ENCODE data around the gene ITPR2.

Gene ITPR2

DNA sequence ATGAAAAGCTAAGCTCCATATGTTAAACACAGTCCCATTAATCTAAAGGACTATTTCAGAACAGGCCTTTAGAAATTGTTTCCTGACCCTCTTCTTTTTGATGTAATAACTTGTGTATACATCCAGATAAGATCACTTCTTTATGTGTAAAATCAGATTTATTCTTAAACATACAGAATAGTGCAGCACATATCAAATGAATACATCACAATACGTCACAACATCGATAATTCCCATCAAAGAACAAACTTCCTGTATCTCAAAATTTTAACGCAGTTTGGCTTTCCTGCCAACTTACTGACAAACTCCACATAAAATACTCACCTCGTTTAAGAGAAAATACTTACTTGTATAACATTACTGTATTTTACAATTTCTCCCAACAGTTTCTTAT, 108.7 kb downstream of the ITPR2 start:
- DNase-seq (ENCODE audit: extremely low read depth, low read depth) = no peak
- H3K4me3 ChIP-seq (replicated peaks; ENCODE audit: low read depth, low read length) = no peak overlapping the region
- TF ChIP-seq, protein P1, sequence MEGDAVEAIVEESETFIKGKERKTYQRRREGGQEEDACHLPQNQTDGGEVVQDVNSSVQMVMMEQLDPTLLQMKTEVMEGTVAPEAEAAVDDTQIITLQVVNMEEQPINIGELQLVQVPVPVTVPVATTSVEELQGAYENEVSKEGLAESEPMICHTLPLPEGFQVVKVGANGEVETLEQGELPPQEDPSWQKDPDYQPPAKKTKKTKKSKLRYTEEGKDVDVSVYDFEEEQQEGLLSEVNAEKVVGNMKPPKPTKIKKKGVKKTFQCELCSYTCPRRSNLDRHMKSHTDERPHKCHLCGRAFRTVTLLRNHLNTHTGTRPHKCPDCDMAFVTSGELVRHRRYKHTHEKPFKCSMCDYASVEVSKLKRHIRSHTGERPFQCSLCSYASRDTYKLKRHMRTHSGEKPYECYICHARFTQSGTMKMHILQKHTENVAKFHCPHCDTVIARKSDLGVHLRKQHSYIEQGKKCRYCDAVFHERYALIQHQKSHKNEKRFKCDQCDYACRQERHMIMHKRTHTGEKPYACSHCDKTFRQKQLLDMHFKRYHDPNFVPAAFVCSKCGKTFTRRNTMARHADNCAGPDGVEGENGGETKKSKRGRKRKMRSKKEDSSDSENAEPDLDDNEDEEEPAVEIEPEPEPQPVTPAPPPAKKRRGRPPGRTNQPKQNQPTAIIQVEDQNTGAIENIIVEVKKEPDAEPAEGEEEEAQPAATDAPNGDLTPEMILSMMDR (IDR thresholded peaks at IDR 0.05; ENCODE audit: low read depth, low read length, missing control alignments) = no peak

GRCh38 chr12:26723379-26724308, 109.3 kb downstream of the ITPR2 start:
- TF ChIP-seq, protein P1 (IDR thresholded peaks at IDR 0.05; ENCODE audit: low read depth, low read length, missing control alignments) = no peak
- H3K4me3 ChIP-seq (replicated peaks; ENCODE audit: low read depth, low read length) = no peak overlapping the region
- no peak for DNase-seq (ENCODE audit: extremely low read depth, low read depth)

- TF ChIP-seq, protein P1 (IDR thresholded peaks at IDR 0.05; ENCODE audit: low read depth, low read length, missing control alignments) = no peak
- no peak for DNase-seq (ENCODE audit: extremely low read depth, low read depth)
- H3K4me3 ChIP-seq (replicated peaks; ENCODE audit: low read depth, low read length) = no peak overlapping the region
Observed at GRCh38 chr12:26721800-26722199, 111.2 kb downstream of the ITPR2 start.

DNA sequence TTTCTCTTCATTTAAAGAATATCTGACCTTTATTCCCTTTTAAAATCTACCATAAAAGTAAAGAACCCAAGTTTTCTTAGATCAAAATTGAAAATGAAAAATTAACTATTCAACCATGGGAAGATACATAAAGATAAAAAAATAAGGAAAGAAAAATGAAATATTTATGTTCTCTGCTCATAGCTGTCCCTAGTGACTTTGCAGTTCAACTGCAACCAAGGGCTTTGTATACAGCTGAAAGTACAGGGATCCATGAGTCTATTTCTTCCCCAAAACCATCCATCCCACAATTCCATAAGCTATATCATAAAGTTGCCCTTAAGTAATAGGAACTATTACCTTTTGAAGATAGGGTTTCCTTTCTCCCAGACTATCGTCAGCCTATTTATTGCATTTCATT, 113.1 kb downstream of the ITPR2 start:
- TF ChIP-seq, protein P1 (IDR thresholded peaks at IDR 0.05; ENCODE audit: low read depth, low read length, missing control alignments) = no peak
- no peak for DNase-seq (ENCODE audit: extremely low read depth, low read depth)
- no peak overlapping the region for H3K4me3 ChIP-seq (replicated peaks; ENCODE audit: low read depth, low read length)

DNA sequence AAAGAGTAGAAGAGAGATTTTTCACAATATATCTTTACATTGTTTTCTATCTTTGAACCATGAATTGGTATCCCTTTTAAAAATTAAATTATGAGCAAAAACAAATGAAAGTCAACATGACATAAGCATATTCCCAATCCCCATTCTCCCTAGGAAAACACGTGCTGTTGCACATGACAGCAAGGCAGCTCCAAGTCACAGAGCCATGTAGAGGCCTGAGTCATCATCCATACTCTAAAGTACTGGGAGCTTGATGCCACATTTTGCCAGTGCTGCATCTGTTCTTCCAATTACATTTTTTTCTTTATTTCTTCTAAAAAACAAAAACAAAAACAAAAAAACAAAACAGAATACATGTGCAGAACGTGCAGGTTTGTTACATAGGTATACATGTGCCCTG, 115.2 kb downstream of the ITPR2 start:
- TF ChIP-seq, protein P1 (IDR thresholded peaks at IDR 0.05; ENCODE audit: low read depth, low read length, missing control alignments) = no peak
- no peak overlapping the region for H3K4me3 ChIP-seq (replicated peaks; ENCODE audit: low read depth, low read length)
- no peak for DNase-seq (ENCODE audit: extremely low read depth, low read depth)

DNA sequence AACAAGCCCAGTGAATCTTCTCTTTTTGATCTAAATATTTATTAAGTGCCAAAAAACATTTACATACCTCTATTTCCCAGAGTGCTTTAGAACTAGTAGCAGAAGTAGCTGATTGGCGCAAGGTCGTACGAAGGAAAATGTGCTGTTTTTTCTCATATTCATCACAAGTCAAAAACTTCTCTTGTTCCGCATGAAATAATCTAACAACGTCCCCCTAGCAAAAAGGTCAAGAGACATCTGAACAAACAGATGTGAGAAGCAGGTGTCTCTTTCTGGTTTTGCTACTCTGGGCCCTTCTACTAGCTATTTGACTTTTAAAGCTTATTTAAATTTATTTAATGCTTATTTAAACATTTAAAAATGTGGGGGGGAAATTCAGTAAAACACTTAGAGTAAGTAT, 117.8 kb downstream of the ITPR2 start:
- DNase-seq (ENCODE audit: extremely low read depth, low read depth) = no peak
- no peak overlapping the region for H3K4me3 ChIP-seq (replicated peaks; ENCODE audit: low read depth, low read length)
- TF ChIP-seq, protein P1 (IDR thresholded peaks at IDR 0.05; ENCODE audit: low read depth, low read length, missing control alignments) = no peak

Measured in HFF-Myc (cell line).